Liver (tissue), 9 donors: Measurements from ENCODE around the gene C1QL1. TPM values are rescaled to one million over a fixed set of nuclear protein-coding genes. Genes with fewer than 3 reads are reported as not detected.

ENCODE experiments used
- DNase-seq: peaks from one replicate; pipeline ENCODE4 v3.0.0-alpha.2; 2017; ENCODE audit warnings: low spot score
- H3K27ac ChIP-seq, 2 donors: one replicate each; pipeline ENCODE4 v1.7.0; 2013; ENCODE audit warnings: inconsistent platforms in 2 of 2, low read length in 2 of 2, control low read depth in 1 of 2, low read depth in 1 of 2, mild to moderate bottlenecking in 1 of 2
- H3K27me3 ChIP-seq, 4 donors: one replicate each; pipeline versions ENCODE4 v1.6.1 to v1.7.0; 2013; ENCODE audit warnings: low read length in 3 of 4, inconsistent platforms in 1 of 4, mild to moderate bottlenecking in 1 of 4, moderate library complexity in 1 of 4; ENCODE audit not compliant: control insufficient read depth in 4 of 4, insufficient read depth in 4 of 4
- H3K36me3 ChIP-seq, 4 donors: one replicate each; pipeline versions ENCODE4 v1.6.1 to v1.7.0; 2013; ENCODE audit warnings: low read length in 3 of 4, mild to moderate bottlenecking in 3 of 4, low read depth in 1 of 4, moderate library complexity in 1 of 4; ENCODE audit not compliant: control insufficient read depth in 4 of 4, insufficient read depth in 3 of 4
- H3K4me1 ChIP-seq, 4 donors: one replicate each; pipeline versions ENCODE4 v1.6.1 to v1.7.0; 2013; ENCODE audit warnings: low read length in 3 of 4, mild to moderate bottlenecking in 3 of 4, moderate library complexity in 1 of 4; ENCODE audit not compliant: control insufficient read depth in 4 of 4, insufficient read depth in 4 of 4
- H3K4me3 ChIP-seq, 3 donors: one replicate each; pipeline versions ENCODE4 v1.6.1 to v1.7.0; 2013; ENCODE audit warnings: low read length in 3 of 3, control low read depth in 1 of 3, low read depth in 1 of 3, mild to moderate bottlenecking in 1 of 3
- H3K9ac ChIP-seq, 2 donors: one replicate each; pipeline ENCODE4 v1.7.0; 2013; ENCODE audit warnings: low read length in 2 of 2, mild to moderate bottlenecking in 2 of 2, moderate library complexity in 2 of 2, control low read depth in 1 of 2, low read depth in 1 of 2
- H3K9me3 ChIP-seq, 4 donors: one replicate each; pipeline versions ENCODE4 v1.6.1 to v1.7.0; 2013; ENCODE audit warnings: low read length in 3 of 4; ENCODE audit not compliant: control insufficient read depth in 4 of 4
- ATF3 ChIP-seq: IDR thresholded peaks from 2 replicates; pipeline ENCODE4 v1.6.1; 2016; ENCODE audit warnings: antibody characterized with exemption
- CTCF ChIP-seq: fragments of 150-350 bp; IDR thresholded peaks from 2 replicates; pipeline ENCODE4 v1.5.1; 2017; ENCODE audit warnings: improper control_type of control experiment, low read depth, low read length; ENCODE audit not compliant: missing input control
- EGR1 ChIP-seq, 2 donors: IDR thresholded peaks; 2 replicates each; pipeline ENCODE4 v1.6.1; 2016 to 2018; ENCODE audit warnings: antibody characterized with exemption in 2 of 2, low read depth in 2 of 2
- FOXA1 ChIP-seq: IDR thresholded peaks from 2 replicates; pipeline ENCODE4 v1.6.1; 2016; ENCODE audit warnings: antibody characterized with exemption
- FOXA2 ChIP-seq: IDR thresholded peaks from 2 replicates; pipeline ENCODE4 v1.6.1; 2016; ENCODE audit warnings: antibody characterized with exemption
- GABPA ChIP-seq, 2 donors: IDR thresholded peaks in 1 of 2; conservative IDR thresholded peaks in 1 of 2; 2 replicates each; pipeline ENCODE4 v1.6.1; 2016; ENCODE audit warnings: antibody characterized with exemption in 2 of 2, mild to moderate bottlenecking in 1 of 2, moderate library complexity in 1 of 2
- HNF4G ChIP-seq: IDR thresholded peaks from 2 replicates; pipeline ENCODE4 v1.6.1; 2016; ENCODE audit warnings: antibody characterized with exemption
- JUND ChIP-seq, 2 donors: IDR thresholded peaks; 2 replicates each; pipeline ENCODE4 v1.6.1; 2016; ENCODE audit warnings: antibody characterized with exemption in 2 of 2
- MAX ChIP-seq: IDR thresholded peaks from 2 replicates; pipeline ENCODE4 v1.6.1; 2016; ENCODE audit warnings: antibody characterized with exemption
- NR2F2 ChIP-seq: IDR thresholded peaks from 2 replicates; pipeline ENCODE4 v1.6.1; 2016; ENCODE audit warnings: antibody characterized with exemption
- RAD21 ChIP-seq, 2 donors: IDR thresholded peaks; 2 replicates each; pipeline ENCODE4 v1.6.1; 2016; ENCODE audit warnings: antibody characterized with exemption in 2 of 2, mild to moderate bottlenecking in 2 of 2
- REST ChIP-seq: IDR thresholded peaks from 2 replicates; pipeline ENCODE4 v1.6.1; 2016; ENCODE audit warnings: antibody characterized with exemption, mild to moderate bottlenecking
- RXRA ChIP-seq, 2 donors: IDR thresholded peaks; 2 replicates each; pipeline ENCODE4 v1.6.1; 2017 to 2018; ENCODE audit warnings: antibody characterized with exemption in 2 of 2, mild to moderate bottlenecking in 1 of 2
- SP1 ChIP-seq: IDR thresholded peaks from 2 replicates; pipeline ENCODE4 v1.6.1; 2018; ENCODE audit warnings: antibody characterized with exemption, mild to moderate bottlenecking
- TAF1 ChIP-seq: conservative IDR thresholded peaks from 2 replicates; pipeline ENCODE4 v1.6.1; 2016; ENCODE audit warnings: antibody characterized with exemption, mild to moderate bottlenecking
- YY1 ChIP-seq: IDR thresholded peaks from 2 replicates; pipeline ENCODE4 v1.6.1; 2016; ENCODE audit warnings: antibody characterized with exemption, mild to moderate bottlenecking
- ZBTB33 ChIP-seq: IDR thresholded peaks from 2 replicates; pipeline ENCODE4 v1.6.1; 2016; ENCODE audit warnings: antibody characterized with exemption
- WGBS: extraction: QIAGEN DNeasy Blood & Tissue Kit; methylation state at CpG from one replicate; pipeline ENCODE4 v1.1.7; 2013; 5-methylcytosine and 5-hydroxymethylcytosine counted together
- polyA plus RNA-seq, 2 donors: library from polyadenylated mRNA; stranded (reverse) in 1 of 2; unstranded in 1 of 2; fragments of 200-250 nt in 1 of 2; fragments of >200 nt in 1 of 2; fragmentation: Nextera tagmentation in 1 of 2; extraction: Ambion mirVana in 1 of 2; gene quantifications; one replicate each; pipeline versions ENCODE4 v1.2.1 to v1.2.3, GENCODE V29; 2013 to 2015
- total RNA-seq, 2 donors: library from RNA; depleted of rRNA; stranded (reverse); fragments of >200 nt; gene quantifications; one replicate each; pipeline ENCODE4 v1.2.3, GENCODE V29; 2014
- donor health status: healthy.
- donor health status: healthy.
- donor health status: healthy.
- donor health status: healthy.
- donor health status: healthy.

C1QL1 gene
- total and polyA plus RNA-seq, 4 donors, result 0.17 to 0.57 (median 0.23) TPM; not detected in 1

GRCh38 chr17:44960691-44961090, 7.4 kb downstream of the C1QL1 start:
- peaks cover 0 to 6% (median 2%) of the 10 kb centered on the region in 4 donors for H3K27me3 ChIP-seq
- 74% methylated on average over 2 of the region's 2 CpGs for WGBS

GRCh38 chr17:44959821-44960531, 8.1 kb downstream of the C1QL1 start:
- DNase-seq, result no peak
- Histone ChIP-seq H3K9ac (no peak overlapping the region), H3K27me3 (peaks cover 0 to 4% (median 1%) of the 10 kb centered on the region in 4 donors), H3K9me3 (no peaks in the 10 kb centered on the region), H3K36me3 (no peaks in the 10 kb centered on the region), H3K4me1 (peaks cover 0 to 4% (median 2%) of the 10 kb centered on the region in 4 donors), H3K27ac (no peak overlapping the region), H3K4me3 (no peak overlapping the region)
- 25% methylated on average over 56 of the region's 56 CpGs for WGBS
- TF ChIP-seq REST (no peak), SP1 (no peak), EGR1 (IDR thresholded peaks at IDR 0.05; ENCODE audit: low read depth in 2 of 2) (no peak), GABPA (IDR thresholded peaks at IDR 0.05 in 1 of 2, conservative IDR thresholded peaks at IDR 0.05 in 1 of 2) (no peak), FOXA1 (no peak), MAX (no peak), FOXA2 (no peak), TAF1 (no peak), YY1 (no peak), ZBTB33 (no peak), RXRA (IDR thresholded peaks at IDR 0.05) (no peak), HNF4G (no peak), ATF3 (no peak)

More at GRCh38 chr17:44960691-44961090, 7.4 kb downstream of the C1QL1 start:
- TF ChIP-seq GABPA (IDR thresholded peaks at IDR 0.05 in 1 of 2, conservative IDR thresholded peaks at IDR 0.05 in 1 of 2) (no peak), CTCF (no peak), ATF3 (no peak), JUND (IDR thresholded peaks at IDR 0.05) (no peak), EGR1 (IDR thresholded peaks at IDR 0.05; ENCODE audit: low read depth in 2 of 2) (no peak), MAX (no peak), NR2F2 (no peak), RAD21 (IDR thresholded peaks at IDR 0.05) (no peak)
- no peak for DNase-seq
- Histone ChIP-seq H3K9ac (no peak overlapping the region), H3K4me1 (peaks cover 0 to 4% (median 2%) of the 10 kb centered on the region in 4 donors), H3K4me3 (no peak overlapping the region), H3K9me3 (no peaks in the 10 kb centered on the region), H3K36me3 (no peaks in the 10 kb centered on the region), H3K27ac (no peak overlapping the region)
